K562 (cell line): ENCODE measurements around the gene SLC16A5. TPM values are rescaled to one million over a fixed set of nuclear protein-coding genes. Genes with fewer than 3 reads are reported as not detected.

Experiments used
- ATAC-seq: fragments of 200-7000 bp; cut with Tn5 transposase; 3 replicates; pipeline ENCODE4 v1.9.1; 2020; ENCODE audit warnings: moderate library complexity
- BruUV-seq: library from RNA; stranded (reverse); fragments of 400-500 nt; replicated peaks from 2 replicates; lab custom pipeline; 2021; lab: Mats Ljungman, UMichigan
- CTCF ChIA-PET: fragments of 300-600 bp; formaldehyde crosslinking; extraction: SDS; loops from one replicate; lab custom pipeline; 2021; ENCODE audit warnings: low intra/inter-chr PET ratio; lab: Yijun Ruan, JAX
- POLR2A ChIA-PET: fragments of 300-600, 350-650 bp; sonication (Branson Sonifier 250); formaldehyde crosslinking; extraction: SDS; loops from one replicate; lab custom pipeline; 2021; ENCODE audit warnings: antibody characterized with exemption, inconsistent platforms; lab: Yijun Ruan, JAX
- DNase-seq, 4 experiments: peaks; one replicate each; pipeline versions ENCODE4 v3.0.0 to v3.0.0-alpha.2; 2011 to 2018; ENCODE audit warnings: low spot score in 3 of 4, mixed read lengths in 3 of 4; ENCODE audit errors: extremely low read depth in 1 of 4
- FAIRE-seq: peaks from 2 replicates; lab custom pipeline; 2011; peaks lifted over from hg19 to GRCh38; lab: Jason Lieb, UNC
- H2AFZ ChIP-seq: 2 replicates; pipeline ENCODE4 v1.6.0; 2011; ENCODE audit warnings: low read depth, low read length, control low read depth, inconsistent platforms
- H3K27ac ChIP-seq: fragments of 200-600 bp; 3 replicates; pipeline ENCODE4 v1.8.0; 2011; ENCODE audit warnings: low read depth, mild to moderate bottlenecking, control low read depth, inconsistent platforms, low read length, moderate library complexity, mixed read lengths; ENCODE audit errors: extremely low read depth
- H3K27me3 ChIP-seq, 2 experiments: fragments of 300-600 bp in 1 of 2; 2 replicates in 1 of 2; 3 replicates in 1 of 2; pipeline versions ENCODE4 v1.6.0 to v1.8.0; 2011; ENCODE audit warnings: inconsistent platforms in 2 of 2, low read length in 2 of 2, mild to moderate bottlenecking in 1 of 2, mixed read lengths in 1 of 2, moderate library complexity in 1 of 2; ENCODE audit not compliant: control insufficient read depth in 2 of 2, insufficient read depth in 2 of 2
- H3K36me3 ChIP-seq: fragments of 300-600 bp; 3 replicates; pipeline ENCODE4 v1.8.0; 2011; ENCODE audit warnings: mild to moderate bottlenecking, low read length, inconsistent platforms; ENCODE audit not compliant: control insufficient read depth, insufficient read depth
- H3K4me1 ChIP-seq, 2 experiments: fragments of 200-600 bp in 1 of 2; replicated peaks in 1 of 2; 2 replicates in 1 of 2; 3 replicates in 1 of 2; pipeline versions ENCODE4 v1.5.1 to v1.8.0; 2011; ENCODE audit warnings: inconsistent platforms in 2 of 2, low read length in 2 of 2, mild to moderate bottlenecking in 1 of 2, mixed read lengths in 1 of 2, moderate library complexity in 1 of 2; ENCODE audit not compliant: control insufficient read depth in 2 of 2, insufficient read depth in 2 of 2
- H3K4me2 ChIP-seq: 2 replicates; pipeline ENCODE4 v1.6.1; 2011; ENCODE audit warnings: low read length, control low read depth, inconsistent platforms, mixed read lengths; ENCODE audit not compliant: insufficient read depth
- H3K4me3 ChIP-seq: fragments of 200-600 bp; sonication (generic), shearing (Covaris generic); 2 replicates; pipeline ENCODE4 v1.5.1; 2016; ENCODE audit warnings: control low read depth, inconsistent platforms
- H3K79me2 ChIP-seq: fragments of 200-600 bp; 3 replicates; pipeline ENCODE4 v1.8.0; 2011; ENCODE audit warnings: low read length, inconsistent platforms; ENCODE audit not compliant: control insufficient read depth, insufficient read depth
- H3K9ac ChIP-seq, 2 experiments: 2 replicates each; pipeline versions ENCODE4 v1.6.0 to v1.6.1; 2011; ENCODE audit warnings: low read depth in 2 of 2, low read length in 2 of 2, control low read depth in 1 of 2, inconsistent platforms in 1 of 2, mild to moderate bottlenecking in 1 of 2, mixed read lengths in 1 of 2; ENCODE audit not compliant: insufficient read depth in 1 of 2
- H3K9me1 ChIP-seq: one replicate; pipeline ENCODE4 v1.6.0; 2011; ENCODE audit warnings: inconsistent platforms, mild to moderate bottlenecking, low read length, moderate library complexity; ENCODE audit not compliant: control insufficient read depth, insufficient read depth
- H3K9me3 ChIP-seq: replicated peaks from 2 replicates; pipeline ENCODE4 v1.5.1; 2011; ENCODE audit warnings: low read depth, low read length, inconsistent platforms; ENCODE audit not compliant: control insufficient read depth, insufficient read depth
- H4K20me1 ChIP-seq: replicated peaks from 2 replicates; pipeline ENCODE4 v1.6.1; 2011; ENCODE audit warnings: low read length, inconsistent platforms, mixed read lengths; ENCODE audit not compliant: control insufficient read depth, insufficient read depth
- CXXC5 ChIP-seq: fragments of 250-450 bp; sonication (Bioruptor Pico); IDR thresholded peaks from 2 replicates; pipeline ENCODE4 v1.8.0; 2022; ENCODE audit warnings: inconsistent platforms, mild to moderate bottlenecking, moderate library complexity
- ELK1 ChIP-seq: sonication (generic); formaldehyde crosslinking; IDR thresholded peaks from 2 replicates; pipeline ENCODE4 v1.8.1; 2022; ENCODE audit warnings: missing genetic modification reagents
- FOXM1 ChIP-seq, 2 experiments: fragments of 450-650 bp in 1 of 2; sonication (generic) in 1 of 2; formaldehyde crosslinking in 1 of 2; IDR thresholded peaks; 2 replicates each; pipeline versions ENCODE4 v1.6.1 to v1.9.0; 2017 to 2022; ENCODE audit warnings: low read depth in 2 of 2, mild to moderate bottlenecking in 2 of 2, missing genetic modification reagents in 1 of 2, moderate library complexity in 1 of 2
- JUNB ChIP-seq: fragments of 450-650 bp; formaldehyde crosslinking; conservative IDR thresholded peaks from 2 replicates; pipeline ENCODE4 v1.4.0; 2020; ENCODE audit warnings: mild to moderate bottlenecking
- KDM5B ChIP-seq: fragments of 200-600 bp; sonication (generic); IDR thresholded peaks from 2 replicates; pipeline ENCODE4 v1.6.1; 2012; ENCODE audit warnings: low read depth, mild to moderate bottlenecking, moderate library complexity, low read length, control low read depth, inconsistent platforms; ENCODE audit not compliant: insufficient replicate concordance
- NCOA1 ChIP-seq: fragments of 450-650 bp; IDR thresholded peaks from 2 replicates; pipeline ENCODE4 v1.6.1; 2016; ENCODE audit warnings: low read depth
- PML ChIP-seq: IDR thresholded peaks from 2 replicates; pipeline ENCODE4 v1.6.1; 2012; ENCODE audit warnings: low read length, inconsistent platforms
- PREB ChIP-seq: sonication (generic); formaldehyde crosslinking; IDR thresholded peaks from 2 replicates; pipeline ENCODE4 v1.8.1; 2023; ENCODE audit warnings: mild to moderate bottlenecking, missing genetic modification reagents
- SRSF9 ChIP-seq: fragments of 200-400 bp; formaldehyde crosslinking; IDR thresholded peaks from 2 replicates; pipeline ENCODE4 v1.6.1; 2017; ENCODE audit warnings: low read depth, low read length, borderline replicate concordance
- THAP12 ChIP-seq: fragments of 250-450 bp; sonication (Bioruptor Pico); IDR thresholded peaks from 2 replicates; pipeline ENCODE4 v1.9.0; 2021; ENCODE audit warnings: mild to moderate bottlenecking, inconsistent platforms
- ZBTB2 ChIP-seq: fragments of 450-650 bp; IDR thresholded peaks from 2 replicates; pipeline ENCODE4 v1.6.1; 2016; ENCODE audit warnings: antibody characterized with exemption
- ZFX ChIP-seq: sonication (generic); formaldehyde crosslinking; IDR thresholded peaks from 2 replicates; pipeline ENCODE4 v1.8.0; 2022; ENCODE audit warnings: mild to moderate bottlenecking, missing genetic modification reagents, moderate library complexity
- ZNF232 ChIP-seq: sonication (generic); formaldehyde crosslinking; IDR thresholded peaks from 2 replicates; pipeline ENCODE4 v1.8.0; 2022; ENCODE audit warnings: mild to moderate bottlenecking, missing genetic modification reagents
- ZNF311 ChIP-seq: fragments of 250-450 bp; sonication (Bioruptor Pico); IDR thresholded peaks from 2 replicates; pipeline ENCODE4 v1.4.0; 2020; ENCODE audit warnings: mild to moderate bottlenecking, moderate library complexity
- WGBS: fragments of 100-300 bp; shearing (Covaris generic); methylation state at CpG from one replicate; pipeline ENCODE4 v1.1.6; 2016; ENCODE audit warnings: low coverage, mixed read lengths; ENCODE audit not compliant: insufficient coverage; ENCODE audit errors: missing lambda C conversion rate; 5-methylcytosine and 5-hydroxymethylcytosine counted together
- in situ Hi-C: fragments of 300-500 bp; cut with MboI; formaldehyde crosslinking; loops from 4 replicates; pipeline ENCODE4 v1.15.0; 2018; ENCODE audit warnings: inconsistent platforms, mixed read lengths
- intact Hi-C: fragments of 100-400 bp; cut with micrococcal nuclease; formaldehyde crosslinking; loops from 2 replicates; pipeline ENCODE4 v1.14.2; 2022
- polyA plus RNA-seq, 8 experiments: library from polyadenylated mRNA; depleted of rRNA in 4 of 8; stranded (reverse) in 5 of 8; unstranded in 3 of 8; fragments of >200 nt; fragmentation: Nextera tagmentation in 2 of 8; fragmentation: Illumina TruSeq in 1 of 8; extraction: Ambion mirVana in 2 of 8; extraction: Trizol in 1 of 8; gene quantifications; 2 replicates each; pipeline versions ENCODE4 v1.2.1 to v1.2.3, GENCODE V29; 2011 to 2014; ENCODE audit warnings: inconsistent platforms in 1 of 8, missing spikeins in 1 of 8
- total RNA-seq, 7 experiments: library from RNA; depleted of rRNA in 6 of 7; stranded (reverse); fragments of >200 nt in 6 of 7; fragmentation: Illumina TruSeq in 2 of 7; extraction: Trizol in 2 of 7; gene quantifications; 2 replicates each; pipeline versions ENCODE4 v1.2.1 to v1.2.3, GENCODE V29; 2011 to 2021; ENCODE audit warnings: low replicate concordance in 1 of 7

The SLC16A5 gene
- total and polyA plus RNA-seq, 9 of the 15 experiments (the other 6 are each of a cell fraction or from before 2014, with no cell fraction given) = 0.06 to 2.6 (median 0.91) TPM

- peaks cover 35% of the 10 kb centered on the region for H3K79me2 ChIP-seq
- in situ Hi-C loops (loop anchor here (5.0 to 10.0 kb wide), 3 partner anchors 47 to 305 kb away; no protein-coding TSS in a partner anchor), intact Hi-C loops (loop anchor here (1.0 to 5.0 kb wide), 5 partner anchors 37 to 147 kb away; partner anchors contain the start of gene JPT1)
- ChIA-PET POLR2A (interaction anchor here (0.6 to 3.9 kb wide), 18 partner anchors 10 to 347 kb away, joined by 3 to 38 read pairs (median 3); partner anchors contain the start of gene TMEM94), CTCF (no interaction called here)
- FAIRE-seq (peak; percentile 86), DNase-seq (peak; percentile 96 to 97 (median 96)), ATAC-seq (peak; percentile 90)
- BruUV-seq = TSS peak; percentile 95
- H4K20me1 ChIP-seq = no peaks in the 10 kb centered on the region
- 3% methylated on average over 58 of the region's 68 CpGs for WGBS
- peak within 1 kb of the TSS; percentile 83 for H3K27ac ChIP-seq
- H3K27me3 ChIP-seq = no peaks in the 10 kb centered on the region
- H3K9me3 ChIP-seq = no peaks in the 10 kb centered on the region
- H3K36me3 ChIP-seq = peaks cover 9% of the 10 kb centered on the region; the same call in 2 of the 3 replicates
- H3K4me3 ChIP-seq = peak within 1 kb of the TSS; percentile 71
- H2AFZ ChIP-seq = peak within 1 kb of the TSS; percentile 94
- H3K9me1 ChIP-seq = no peaks in the 10 kb centered on the region
- H3K4me2 ChIP-seq = peak within 1 kb of the TSS; percentile 98
- peak within 1 kb of the TSS; percentile 84 to 99 for H3K9ac ChIP-seq
- peaks cover 8 to 33% of the 10 kb centered on the region in 2 experiments for H3K4me1 ChIP-seq
- TF ChIP-seq CXXC5 (CRISPR knock-in tag) = peak; percentile 59
- no peak for TF ChIP-seq SRSF9
- TF ChIP-seq JUNB (CRISPR knock-in tag) = no peak
- TF ChIP-seq ZNF311 (CRISPR knock-in tag) = 0 out of 2 replicates have a peak, but pooled peaks have one; percentile 18
- TF ChIP-seq FOXM1 (IDR thresholded peaks at IDR 0.05; ENCODE audit: low read depth) = no peak
- TF ChIP-seq FOXM1 (CRISPR knock-in tag; IDR thresholded peaks at IDR 0.05; ENCODE audit: low read depth) = 0 out of 2 replicates have a peak, but pooled peaks have one; percentile 21
- TF ChIP-seq THAP12 (CRISPR knock-in tag) = peak; percentile 67; the same call in 1 of the 2 replicates
- TF ChIP-seq KDM5B = peak; percentile 65
- no peak for TF ChIP-seq PREB (CRISPR knock-in tag)
- TF ChIP-seq PML = peak; percentile 62; the same call in 1 of the 2 replicates
- TF ChIP-seq ZBTB2 = peak; percentile 65; the same call in 1 of the 2 replicates
- peak; percentile 64 for TF ChIP-seq ZFX (CRISPR knock-in tag)
- TF ChIP-seq ELK1 (CRISPR knock-in tag) = no peak
- 0 out of 2 replicates have a peak, but pooled peaks have one; percentile 62 for TF ChIP-seq NCOA1
- TF ChIP-seq ZNF232 (CRISPR knock-in tag) = 0 out of 2 replicates have a peak, but pooled peaks have one; percentile 19
Observed at GRCh38 chr17:75109407-75110233, 21.9 kb downstream of the SLC16A5 start, which contains the start of gene ARMC7. TSS of gene ARMC7 (plus strand) at chr17:75109969. CDS start at chr17:75110289, 320 bp downstream.
